Measurements from ENCODE around the gene DLGAP1. TPM values are rescaled to one million over a fixed set of nuclear protein-coding genes. Genes with fewer than 3 reads are reported as not detected.

Gene DLGAP1
- total and polyA plus RNA-seq, 2 of the 13 experiments (the other 11 are each of a cell fraction or from before 2014, with no cell fraction given): 0.01 TPM; not detected in 1

GRCh38 chr18:3593904-3594759 lies 861.0 kb downstream of the DLGAP1 start (continued):
- TF ChIP-seq SMC3 (IDR thresholded peaks at IDR 0.05; ENCODE audit: low read length) (peak; percentile 78), ZNF17 (CRISPR knock-in tag; IDR thresholded peaks at IDR 0.05) (no peak), ZNF530 (CRISPR knock-in tag; IDR thresholded peaks at IDR 0.05; ENCODE audit: low read depth) (no peak), U2AF1 (optimal IDR thresholded peaks at IDR 0.05; ENCODE audit: low read depth, low read length) (peak; percentile 61), YEATS4 (CRISPR knock-in tag; IDR thresholded peaks at IDR 0.05; ENCODE audit: borderline replicate concordance) (peak; percentile 33; the same call in 1 of the 2 replicates), HNF4G (IDR thresholded peaks at IDR 0.05; ENCODE audit: borderline replicate concordance, low read depth, low read length) (no peak), HNF4G (CRISPR knock-in tag; IDR thresholded peaks at IDR 0.05; ENCODE audit: borderline replicate concordance, low read depth) (no peak), GLI4 (CRISPR knock-in tag; IDR thresholded peaks at IDR 0.05; ENCODE audit: borderline replicate concordance) (no peak), KLF9 (CRISPR knock-in tag; IDR thresholded peaks at IDR 0.05; ENCODE audit: low read depth) (no peak), KMT2B (CRISPR knock-in tag; IDR thresholded peaks at IDR 0.05) (no peak), ZNF572 (CRISPR knock-in tag; IDR thresholded peaks at IDR 0.05) (no peak), MBNL3 (CRISPR knock-in tag; conservative IDR thresholded peaks at IDR 0.05) (no peak), MLXIP (CRISPR knock-in tag; IDR thresholded peaks at IDR 0.05; ENCODE audit: borderline replicate concordance) (no peak), MTF2 (CRISPR knock-in tag; IDR thresholded peaks at IDR 0.05; ENCODE audit: borderline replicate concordance) (no peak), CREM (IDR thresholded peaks at IDR 0.05) (peak; percentile 80), CREM (CRISPR knock-in tag; IDR thresholded peaks at IDR 0.05) (no peak), ZNF232 (CRISPR knock-in tag; IDR thresholded peaks at IDR 0.05; ENCODE audit: borderline replicate concordance) (no peak), PHF5A (CRISPR knock-in tag; IDR thresholded peaks at IDR 0.05; ENCODE audit: low read depth, unreplicated experiment) (no peak), ELF1 (CRISPR knock-in tag; IDR thresholded peaks at IDR 0.05) (no peak), SETDB1 (CRISPR knock-in tag; IDR thresholded peaks at IDR 0.05; ENCODE audit: borderline replicate concordance) (no peak), MNT (IDR thresholded peaks at IDR 0.05) (0 out of 2 replicates have a peak, but pooled peaks have one; percentile 11)
- TF ChIP-seq, protein P1, sequence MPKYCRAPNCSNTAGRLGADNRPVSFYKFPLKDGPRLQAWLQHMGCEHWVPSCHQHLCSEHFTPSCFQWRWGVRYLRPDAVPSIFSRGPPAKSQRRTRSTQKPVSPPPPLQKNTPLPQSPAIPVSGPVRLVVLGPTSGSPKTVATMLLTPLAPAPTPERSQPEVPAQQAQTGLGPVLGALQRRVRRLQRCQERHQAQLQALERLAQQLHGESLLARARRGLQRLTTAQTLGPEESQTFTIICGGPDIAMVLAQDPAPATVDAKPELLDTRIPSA (CRISPR knock-in tag; IDR thresholded peaks at IDR 0.05; ENCODE audit: borderline replicate concordance): no peak
- TF ChIP-seq, protein P2, sequence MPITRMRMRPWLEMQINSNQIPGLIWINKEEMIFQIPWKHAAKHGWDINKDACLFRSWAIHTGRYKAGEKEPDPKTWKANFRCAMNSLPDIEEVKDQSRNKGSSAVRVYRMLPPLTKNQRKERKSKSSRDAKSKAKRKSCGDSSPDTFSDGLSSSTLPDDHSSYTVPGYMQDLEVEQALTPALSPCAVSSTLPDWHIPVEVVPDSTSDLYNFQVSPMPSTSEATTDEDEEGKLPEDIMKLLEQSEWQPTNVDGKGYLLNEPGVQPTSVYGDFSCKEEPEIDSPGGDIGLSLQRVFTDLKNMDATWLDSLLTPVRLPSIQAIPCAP (CRISPR knock-in tag; IDR thresholded peaks at IDR 0.05; ENCODE audit: low read depth): no peak

Measured in HepG2 (cell line).